22Rv1 (cell line): Measurements from ENCODE around the gene CUX1.

Experiments used
- CTCF ChIP-seq: fragments of 450-650 bp; IDR thresholded peaks from 2 replicates; pipeline ENCODE4 v1.5.1; 2017; ENCODE audit warnings: mild to moderate bottlenecking
- ZFX ChIP-seq: fragments of 450-650 bp; IDR thresholded peaks from 2 replicates; pipeline ENCODE4 v1.6.1; 2017; ENCODE audit warnings: antibody characterized with exemption, borderline replicate concordance

- no peak for TF ChIP-seq CTCF
- TF ChIP-seq ZFX = no peak
These were observed 37.1 kb upstream of the CUX1 start for GRCh38 chr7:101780281-101780680.
